Activated CD8-positive, alpha-beta memory T cell treated with anti-CD3 and anti-CD28 coated beads for 48 hours (primary cell): Measurements from ENCODE around the gene PKDCC.

Source experiments
- DNase-seq, 3 experiments: peaks; one replicate each; pipeline ENCODE4 v3.0.0-alpha.2; 2020; ENCODE audit warnings: low read depth in 2 of 3, low spot score in 2 of 3

PKDCC gene

GRCh38 chr2:42049221-42050009, 1.6 kb downstream of the PKDCC start:
- DNase-seq, result no peak

GRCh38 chr2:42050010-42050702, 2.3 kb downstream of the PKDCC start:
- no peak for DNase-seq

DNA sequence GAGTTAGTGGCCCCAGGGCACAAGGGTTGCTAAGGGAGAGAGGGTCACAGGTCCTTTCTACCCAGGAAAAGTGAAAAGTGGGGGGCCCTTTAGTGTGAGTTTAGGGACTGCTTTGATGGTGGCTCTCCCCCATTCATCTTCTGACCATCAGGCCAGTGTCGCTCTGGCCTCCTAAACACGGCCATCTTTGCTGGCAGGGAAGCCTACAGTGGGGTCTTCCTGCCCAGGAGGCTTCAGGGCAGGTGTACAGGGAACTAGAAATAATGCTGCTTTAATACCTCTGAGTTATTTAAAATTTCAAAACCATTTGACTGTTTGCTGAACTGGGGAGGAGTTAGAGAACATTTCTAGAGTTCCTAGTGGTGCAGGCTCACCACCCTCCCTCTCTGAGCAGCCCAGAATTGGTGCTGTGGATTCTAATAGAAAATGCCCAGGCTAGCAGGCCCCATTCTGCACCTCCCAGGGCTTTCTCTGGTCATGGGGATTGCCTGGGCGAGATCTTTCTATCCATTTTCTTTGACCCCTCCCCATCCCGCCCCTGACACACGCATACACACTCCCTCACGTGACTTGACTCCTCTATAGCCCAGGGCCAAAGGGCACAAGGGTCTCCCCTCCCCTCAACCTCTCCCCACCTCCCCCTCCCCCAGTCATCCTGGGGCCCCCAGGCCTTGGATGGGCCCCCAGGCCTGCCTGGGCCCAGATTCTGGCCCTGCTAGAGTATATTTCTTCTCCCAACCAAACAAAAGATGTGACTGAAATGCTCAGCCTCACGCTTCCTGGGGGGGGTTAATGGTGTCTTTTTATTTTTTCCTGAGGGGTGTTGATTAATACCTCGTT, 3.1 kb downstream of the PKDCC start:
- no peak for DNase-seq

DNA sequence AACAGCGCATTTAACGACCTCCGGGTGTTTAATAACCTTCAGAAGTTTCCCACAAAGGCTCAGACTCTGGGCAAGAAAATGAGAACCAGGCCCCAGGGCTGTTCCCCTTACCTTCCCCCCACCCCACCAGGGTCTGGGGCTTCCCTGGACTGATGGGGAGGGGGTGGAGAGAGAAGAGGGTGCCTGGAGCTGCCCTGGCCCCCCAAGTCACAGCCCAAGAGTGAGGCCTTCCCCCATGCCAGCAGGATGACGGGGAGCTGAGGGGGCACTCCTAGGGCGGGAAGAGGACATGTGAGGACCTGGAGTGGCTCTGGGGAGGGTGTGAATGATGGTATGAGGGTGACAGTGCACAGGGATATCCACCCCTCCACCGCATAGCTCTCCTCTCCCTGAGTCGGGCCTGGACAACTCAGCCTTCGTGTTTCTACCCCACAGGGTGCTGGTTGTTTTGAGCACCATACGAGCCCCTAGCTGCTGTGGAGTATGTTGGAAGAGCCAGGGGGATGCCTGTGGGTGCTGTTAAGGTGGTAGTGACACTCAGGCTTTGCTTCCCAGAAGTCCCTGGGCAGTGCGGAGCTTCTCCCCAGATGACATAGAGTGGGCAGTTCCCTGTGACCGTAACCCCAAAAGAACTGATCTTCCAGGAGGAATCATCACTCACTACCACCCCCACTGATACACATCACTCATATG, 3.9 kb downstream of the PKDCC start:
- no peak for DNase-seq

GRCh38 chr2:42052702-42053481, 5.1 kb downstream of the PKDCC start:
- no peak for DNase-seq

DNA sequence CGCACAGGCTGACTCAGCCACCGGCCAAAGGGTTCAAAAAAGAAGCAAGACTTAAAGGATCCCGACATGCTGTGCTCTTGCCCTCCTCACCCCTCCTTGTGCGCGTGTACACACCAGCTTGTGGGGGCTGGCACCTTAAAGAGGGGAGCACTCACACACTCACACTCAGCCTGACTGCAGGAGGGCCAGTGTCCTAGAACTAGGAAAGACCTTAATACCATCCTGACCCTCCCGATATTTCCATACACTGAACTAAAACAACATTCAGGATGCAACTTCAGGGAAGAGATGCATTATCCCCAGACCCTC, 5.6 kb downstream of the PKDCC start:
- no peak for DNase-seq

DNA sequence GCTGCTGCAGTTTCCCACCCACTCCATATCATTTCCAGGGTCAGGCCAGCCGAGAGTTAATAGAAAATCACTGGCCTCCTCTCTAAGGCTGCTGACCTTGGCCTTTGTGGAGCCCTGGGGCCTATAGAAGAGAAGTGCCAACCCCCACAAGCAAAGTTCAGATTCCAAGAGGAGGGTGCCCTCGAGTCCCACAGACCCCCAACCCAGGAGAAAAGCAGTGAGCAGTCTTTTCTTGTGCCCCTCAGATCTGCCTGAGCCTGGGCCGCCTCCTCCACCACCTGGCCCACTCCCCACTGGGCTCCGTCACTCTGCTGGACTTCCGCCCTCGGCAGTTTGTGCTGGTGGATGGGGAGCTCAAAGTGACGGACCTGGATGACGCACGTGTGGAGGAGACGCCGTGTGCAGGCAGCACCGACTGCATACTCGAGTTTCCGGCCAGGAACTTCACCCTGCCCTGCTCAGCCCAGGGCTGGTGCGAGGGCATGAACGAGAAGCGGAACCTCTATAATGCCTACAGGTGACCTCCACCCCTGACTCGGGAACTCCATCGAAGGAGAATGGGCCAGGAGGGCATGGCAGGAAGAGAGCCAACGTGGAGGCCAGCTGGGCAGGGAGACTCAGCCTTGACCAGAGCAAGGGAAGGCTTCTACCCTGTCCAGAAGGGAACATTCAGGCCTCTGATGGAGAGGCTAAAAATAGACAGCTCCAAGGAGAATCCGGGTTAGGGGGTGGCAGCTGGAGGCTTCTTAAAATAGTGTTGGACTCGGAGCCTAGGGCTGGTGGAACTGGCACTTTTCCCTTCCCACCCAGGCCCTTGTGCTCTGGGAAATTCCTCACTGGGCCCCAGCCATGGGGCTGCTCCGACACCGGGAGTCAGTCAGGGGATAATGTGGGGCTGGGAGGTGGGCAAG, 6.2 kb downstream of the PKDCC start:
- no peak for DNase-seq

- no peak for DNase-seq
Measured at GRCh38 chr2:42054714-42055430, 7.1 kb downstream of the PKDCC start.

- no peak for DNase-seq
Measured at GRCh38 chr2:42055573-42056514, 8.0 kb downstream of the PKDCC start.

DNA sequence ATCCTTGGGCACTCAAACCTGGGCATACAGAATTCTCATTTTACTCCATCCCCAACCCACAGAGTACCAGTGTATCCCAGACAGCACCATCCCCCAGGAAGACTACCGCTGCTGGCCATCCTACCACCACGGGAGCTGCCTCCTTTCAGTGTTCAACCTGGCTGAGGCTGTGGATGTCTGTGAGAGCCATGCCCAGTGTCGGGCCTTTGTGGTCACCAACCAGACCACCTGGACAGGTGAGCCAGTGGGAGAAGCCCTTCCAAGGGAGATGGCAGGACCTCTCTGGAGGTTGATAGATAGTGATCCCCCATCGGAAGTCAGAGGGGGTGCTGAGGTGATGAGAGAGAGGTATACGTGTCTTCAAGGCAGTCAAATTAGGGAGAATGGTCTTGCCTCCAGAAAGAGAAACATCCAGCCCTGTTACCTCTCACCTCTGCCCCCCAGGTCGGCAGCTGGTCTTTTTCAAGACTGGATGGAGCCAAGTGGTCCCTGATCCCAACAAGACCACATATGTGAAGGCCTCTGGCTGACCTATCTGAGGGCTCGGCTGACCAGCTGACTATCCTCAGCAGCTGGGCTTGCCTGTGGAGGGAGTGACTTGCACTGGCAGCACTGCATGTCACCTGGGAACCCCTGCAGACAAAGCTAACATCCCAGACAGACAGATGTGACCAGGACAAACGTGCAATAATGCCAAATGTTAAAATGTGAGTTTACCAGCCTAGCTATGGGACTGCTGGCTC, 9.5 kb downstream of the PKDCC start:
- no peak for DNase-seq

- no peak for DNase-seq
Measured at GRCh38 chr2:42057902-42058450, 10.2 kb downstream of the PKDCC start.

- no peak for DNase-seq
Measured at GRCh38 chr2:42059261-42059898, 11.6 kb downstream of the PKDCC start.

GRCh38 chr2:42060028-42060427, 12.2 kb downstream of the PKDCC start:
- DNase-seq, result no peak

DNA sequence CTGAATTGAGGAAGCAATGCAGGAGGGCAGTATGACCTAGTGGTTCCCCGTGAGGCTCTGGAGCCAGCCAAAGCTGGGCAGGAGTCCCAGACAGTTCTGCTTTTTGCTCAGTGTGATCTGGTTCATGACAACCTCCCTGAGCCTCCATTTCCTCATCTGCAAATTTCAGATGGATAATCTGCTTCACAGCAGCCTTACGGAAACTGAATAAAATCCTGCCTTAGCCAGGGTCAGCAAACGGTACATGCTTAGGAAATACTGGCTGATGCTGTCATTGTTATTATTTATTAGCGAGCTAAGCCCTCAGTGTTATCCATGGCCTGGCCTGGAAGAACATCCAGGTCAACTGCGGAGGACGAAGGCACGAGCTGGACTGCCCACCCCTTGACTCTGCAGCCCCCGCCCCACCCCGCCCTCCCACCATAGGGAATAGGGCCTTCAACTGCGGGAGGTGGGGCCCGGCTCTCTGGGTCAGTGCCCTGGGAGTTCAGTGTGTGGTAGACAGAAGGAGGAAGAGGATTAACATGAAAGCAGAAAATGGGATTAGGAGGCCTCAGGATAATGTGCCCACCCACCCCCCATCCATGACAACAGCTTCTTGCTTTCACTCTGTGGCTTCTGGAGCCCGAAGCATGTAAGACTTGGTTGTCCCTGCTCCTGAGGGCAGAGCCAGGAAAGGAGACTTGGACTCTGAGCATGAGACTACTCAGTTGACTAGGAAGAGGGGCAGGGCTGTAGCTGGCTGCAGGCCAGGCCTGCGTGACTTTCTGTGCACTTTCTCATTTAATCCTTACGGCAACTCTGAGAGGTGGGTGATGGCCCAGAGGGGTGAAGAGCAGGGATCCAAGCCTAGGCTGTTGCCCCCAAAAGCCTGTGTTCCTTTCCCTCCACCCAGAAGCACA, 13.1 kb downstream of the PKDCC start:
- DNase-seq, result no peak

- DNase-seq, result no peak
Measured at GRCh38 chr2:42061839-42062238, 14.0 kb downstream of the PKDCC start.
